Measurements from ENCODE around the gene GNAI2.

GNAI2 gene

GRCh38 chr3:50256978-50257890 lies 21.2 kb downstream of the GNAI2 start:
- TF ChIP-seq CTCF (IDR thresholded peaks at IDR 0.05; ENCODE audit: extremely low read depth, missing control alignments): no peak
- DNase-seq (ENCODE audit: low spot score): no peak

GRCh38 chr3:50258029-50258680 lies 22.2 kb downstream of the GNAI2 start:
- no peak for TF ChIP-seq CTCF (IDR thresholded peaks at IDR 0.05; ENCODE audit: extremely low read depth, missing control alignments)

DNA sequence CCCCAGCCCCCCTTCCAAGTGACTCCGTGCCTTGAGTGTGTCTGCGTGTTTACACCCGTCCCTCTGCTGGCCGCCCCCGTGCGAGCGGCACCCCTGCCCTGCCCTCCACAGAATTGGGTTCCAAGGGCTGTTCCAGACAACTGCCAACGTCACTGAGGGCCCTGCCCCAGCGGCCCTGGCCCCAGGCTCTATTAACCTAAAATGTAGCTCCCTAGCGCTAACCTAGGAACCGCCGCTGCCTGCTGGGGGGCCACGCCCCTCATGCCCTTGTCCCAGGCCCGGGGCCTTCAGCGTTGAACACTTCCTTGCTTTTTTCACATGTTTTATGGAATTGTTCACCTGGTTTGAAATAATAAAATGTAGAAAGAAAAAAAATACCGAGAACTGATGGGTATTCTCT lies 23.0 kb downstream of the GNAI2 start:
- no peak for TF ChIP-seq CTCF (IDR thresholded peaks at IDR 0.05; ENCODE audit: extremely low read depth, missing control alignments)
- DNase-seq (ENCODE audit: low spot score): no peak

More at GRCh38 chr3:50258029-50258680, 22.2 kb downstream of the GNAI2 start:
- no peak for DNase-seq (ENCODE audit: low spot score)

DNA sequence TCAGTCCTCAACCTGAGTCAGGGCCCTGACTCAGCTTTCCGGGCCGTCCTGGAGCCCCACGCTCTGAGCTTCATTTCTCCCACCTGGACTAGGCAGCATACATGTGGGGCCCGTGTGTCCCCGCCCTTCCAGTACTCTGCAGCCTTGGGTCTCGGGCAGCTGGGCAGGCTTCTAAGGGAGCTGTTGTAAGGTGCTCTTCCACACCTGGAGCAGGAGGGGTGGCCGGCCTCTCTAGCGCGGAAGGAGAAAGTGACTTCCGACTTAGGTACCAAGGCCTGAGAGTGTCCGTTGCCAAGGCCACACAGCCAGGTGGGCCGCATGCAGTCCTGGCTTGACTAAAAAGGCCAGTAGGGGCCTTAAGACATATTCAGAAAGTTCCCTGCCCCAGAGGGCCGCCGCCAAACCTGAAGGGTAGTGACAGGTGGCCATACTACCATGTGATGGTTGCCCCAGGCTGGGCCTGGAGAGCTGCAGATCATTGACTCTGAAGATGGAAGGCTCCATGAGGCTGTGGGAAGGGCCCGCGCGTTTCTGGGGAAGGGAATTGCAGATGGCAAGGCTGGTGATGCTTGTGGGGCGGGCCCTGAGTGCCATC lies 23.5 kb downstream of the GNAI2 start:
- DNase-seq (ENCODE audit: low spot score): no peak
- no peak for TF ChIP-seq CTCF (IDR thresholded peaks at IDR 0.05; ENCODE audit: extremely low read depth, missing control alignments)

GRCh38 chr3:50260027-50260941 lies 24.3 kb downstream of the GNAI2 start:
- peak; percentile 99 for DNase-seq (ENCODE audit: low spot score)
- peak; percentile 97 for TF ChIP-seq CTCF (IDR thresholded peaks at IDR 0.05; ENCODE audit: extremely low read depth, missing control alignments)

DNA sequence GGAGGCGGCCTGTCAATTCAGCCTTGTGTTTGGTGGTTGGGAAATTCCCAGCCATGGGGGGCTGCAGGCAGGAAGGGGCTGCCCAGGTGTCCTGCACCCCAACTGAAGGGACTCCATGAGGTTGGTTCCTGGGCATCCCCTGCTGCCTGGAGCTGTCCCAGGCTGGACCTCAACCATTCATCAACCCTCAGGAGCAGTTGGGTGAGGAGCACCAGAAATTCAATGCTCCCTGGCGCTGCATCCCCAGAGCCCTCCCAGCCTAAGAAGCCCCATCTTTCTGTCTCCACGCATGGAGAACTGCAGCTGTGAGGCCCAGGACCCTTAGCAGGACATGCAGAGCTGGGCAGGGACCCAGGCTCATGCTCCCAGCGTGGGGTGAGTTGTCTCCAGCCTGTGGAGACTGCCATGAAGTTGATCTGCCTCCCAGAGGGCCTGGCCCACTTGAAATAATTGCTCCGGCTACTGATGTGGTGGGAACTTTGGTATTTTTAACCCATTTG lies 25.0 kb downstream of the GNAI2 start:
- DNase-seq (ENCODE audit: low spot score): peak; percentile 46
- no peak for TF ChIP-seq CTCF (IDR thresholded peaks at IDR 0.05; ENCODE audit: extremely low read depth, missing control alignments)
